IMR-90 (cell line): ENCODE data around the gene CRYBB2. TPM values are rescaled to one million over a fixed set of nuclear protein-coding genes. Genes with fewer than 3 reads are reported as not detected.
A peak's percentile ranks its signal among the peaks of the same experiment; 100 is the strongest.

Source experiments
- ATAC-seq: fragments of 200-7000 bp; cut with Tn5 transposase; 2 replicates; pipeline ENCODE4 v1.9.1; 2020; ENCODE audit warnings: low read depth, mild to moderate bottlenecking, moderate library complexity
- BruUV-seq: library from RNA; stranded (reverse); fragments of 400-500 nt; replicated peaks from 2 replicates; lab custom pipeline; 2021; lab: Mats Ljungman, UMichigan
- CTCF ChIA-PET: fragments of 300-600 bp; formaldehyde crosslinking; extraction: SDS; loops from one replicate; lab custom pipeline; 2021; ENCODE audit warnings: antibody characterized with exemption; lab: Yijun Ruan, JAX
- POLR2A ChIA-PET: fragments of 300-600 bp; sonication (Branson Sonifier 250); formaldehyde crosslinking; loops from one replicate; lab custom pipeline; 2022; ENCODE audit warnings: antibody characterized with exemption; ENCODE audit not compliant: unreplicated experiment; lab: Charles Lee
- DNase-seq: peaks from one replicate; pipeline ENCODE4 v3.0.0; 2013
- H2AFZ ChIP-seq: replicated peaks from 2 replicates; pipeline ENCODE3; 2013; ENCODE audit warnings: low read length, mild to moderate bottlenecking; ENCODE audit not compliant: poor library complexity
- H2AK5ac ChIP-seq: 2 replicates; pipeline ENCODE4 v1.6.1; 2013; ENCODE audit warnings: low read depth, low read length, inconsistent platforms
- H2AK9ac ChIP-seq: replicated peaks from 2 replicates; pipeline ENCODE3; 2013; ENCODE audit warnings: mild to moderate bottlenecking, low read depth, low read length, moderate library complexity; ENCODE audit not compliant: poor library complexity
- H2BK120ac ChIP-seq: 2 replicates; pipeline ENCODE4 v1.6.1; 2013; ENCODE audit warnings: low read depth, low read length, inconsistent platforms
- H2BK15ac ChIP-seq: 3 replicates; pipeline ENCODE4 v1.6.1; 2013; ENCODE audit warnings: low read depth, low read length, inconsistent platforms
- H2BK20ac ChIP-seq: 2 replicates; pipeline ENCODE4 v1.6.1; 2013; ENCODE audit warnings: low read depth, mild to moderate bottlenecking, inconsistent platforms, low read length, moderate library complexity
- H2BK5ac ChIP-seq: 2 replicates; pipeline ENCODE4 v1.6.1; 2013; ENCODE audit warnings: mild to moderate bottlenecking, low read depth, low read length, inconsistent platforms; ENCODE audit not compliant: poor library complexity, severe bottlenecking
- H3K14ac ChIP-seq: replicated peaks from 2 replicates; pipeline ENCODE4 v1.6.1; 2013; ENCODE audit warnings: low read depth, low read length, inconsistent platforms
- H3K18ac ChIP-seq: 2 replicates; pipeline ENCODE4 v1.6.1; 2013; ENCODE audit warnings: low read depth, low read length, control low read depth
- H3K23ac ChIP-seq: 2 replicates; pipeline ENCODE4 v1.6.1; 2013; ENCODE audit warnings: low read depth, low read length, inconsistent platforms
- H3K27ac ChIP-seq: 2 replicates; pipeline ENCODE4 v1.5.1; 2013; ENCODE audit warnings: mild to moderate bottlenecking, control low read depth, low read length; ENCODE audit not compliant: insufficient read depth
- H3K27me3 ChIP-seq: 2 replicates; pipeline ENCODE4 v1.6.1; 2013; ENCODE audit warnings: low read length; ENCODE audit not compliant: control insufficient read depth, insufficient read depth
- H3K36me3 ChIP-seq: 2 replicates; pipeline ENCODE4 v1.6.1; 2013; ENCODE audit warnings: low read length, mixed read lengths; ENCODE audit not compliant: control insufficient read depth, insufficient read depth
- H3K4ac ChIP-seq: 2 replicates; pipeline ENCODE4 v1.6.1; 2013; ENCODE audit warnings: low read depth, low read length, inconsistent platforms
- H3K4me1 ChIP-seq: 2 replicates; pipeline ENCODE4 v1.6.1; 2013; ENCODE audit warnings: low read length, mixed read lengths; ENCODE audit not compliant: control insufficient read depth, insufficient read depth
- H3K4me2 ChIP-seq: 2 replicates; pipeline ENCODE4 v1.6.1; 2013; ENCODE audit warnings: low read depth, mild to moderate bottlenecking, control low read depth, low read length, moderate library complexity
- H3K4me3 ChIP-seq: 2 replicates; pipeline ENCODE4 v1.5.1; 2013; ENCODE audit warnings: low read depth, mild to moderate bottlenecking, control low read depth, low read length, moderate library complexity; ENCODE audit not compliant: insufficient read depth
- H3K56ac ChIP-seq: 2 replicates; pipeline ENCODE4 v1.6.1; 2013; ENCODE audit warnings: low read length, inconsistent platforms; ENCODE audit not compliant: insufficient read depth; ENCODE audit errors: extremely low read depth
- H3K79me1 ChIP-seq, 2 experiments: 2 replicates each; pipeline ENCODE4 v1.6.1; 2013; ENCODE audit warnings: low read length in 2 of 2, inconsistent platforms in 1 of 2, low read depth in 1 of 2
- H3K9ac ChIP-seq: 2 replicates; pipeline ENCODE4 v1.6.1; 2013; ENCODE audit warnings: low read depth, low read length, control low read depth
- H3K9me1 ChIP-seq: 2 replicates; pipeline ENCODE4 v1.6.1; 2013; ENCODE audit warnings: low read length, inconsistent platforms; ENCODE audit not compliant: insufficient read depth
- H3K9me3 ChIP-seq: 2 replicates; pipeline ENCODE4 v1.6.1; 2013; ENCODE audit warnings: low read length; ENCODE audit not compliant: control insufficient read depth, insufficient read depth
- H4K20me1 ChIP-seq: 2 replicates; pipeline ENCODE4 v1.6.1; 2013; ENCODE audit warnings: low read length, inconsistent platforms; ENCODE audit not compliant: insufficient read depth
- H4K5ac ChIP-seq: 2 replicates; pipeline ENCODE4 v1.6.1; 2013; ENCODE audit warnings: mild to moderate bottlenecking, low read depth, low read length, control low read depth
- H4K8ac ChIP-seq, 2 experiments: 2 replicates each; pipeline ENCODE4 v1.6.1; 2013; ENCODE audit warnings: low read depth in 2 of 2, low read length in 2 of 2, control low read depth in 1 of 2, inconsistent platforms in 1 of 2
- H4K91ac ChIP-seq: 2 replicates; pipeline ENCODE4 v1.6.1; 2013; ENCODE audit warnings: low read depth, low read length, inconsistent platforms; ENCODE audit not compliant: insufficient read depth
- CTCF ChIP-seq: conservative IDR thresholded peaks from 2 replicates; pipeline ENCODE4 v1.5.1; 2012; ENCODE audit warnings: mild to moderate bottlenecking, low read depth, low read length, improper control_type of control experiment
- NFE2L2 ChIP-seq: fragments of 150-350 bp; IDR thresholded peaks from 2 replicates; pipeline ENCODE4 v1.6.1; 2016; ENCODE audit warnings: low read depth, mild to moderate bottlenecking, low read length
- WGBS, 2 experiments: methylation state at CpG; one replicate each; pipeline versions ENCODE4 v1.1.5 to v1.1.7; 2013; ENCODE audit warnings: missing lambda C conversion rate in 2 of 2; ENCODE audit not compliant: insufficient read length in 1 of 2; ENCODE audit errors: extremely low coverage in 2 of 2; 5-methylcytosine and 5-hydroxymethylcytosine counted together
- dilution Hi-C: fragments of 300-500 bp; cut with HindIII; formaldehyde crosslinking; loops from one replicate; pipeline ENCODE4 v1.14.3; 2018; ENCODE audit warnings: low sequenced_read_pairs; ENCODE audit not compliant: unreplicated experiment
- in situ Hi-C: fragments of 300-500 bp; cut with MboI; formaldehyde crosslinking; loops from 3 replicates; pipeline ENCODE4 v1.14.3; 2019; ENCODE audit warnings: low sequenced_read_pairs, inconsistent platforms, mixed read lengths
- intact Hi-C: fragments of 100-400 bp; cut with micrococcal nuclease; formaldehyde crosslinking; loops from 2 replicates; pipeline ENCODE4 v1.10.0; 2022
- polyA plus RNA-seq, 3 experiments: library from polyadenylated mRNA; depleted of rRNA; stranded (reverse); fragments of >200 nt; gene quantifications; 2 replicates each; pipeline ENCODE4 v1.2.3, GENCODE V29; 2012; ENCODE audit warnings: low replicate concordance in 1 of 3
- total RNA-seq: library from RNA; depleted of rRNA; stranded (reverse); fragments of >200 nt; gene quantifications from 2 replicates; pipeline ENCODE4 v1.2.3, GENCODE V29; 2012

CRYBB2 gene
- total and polyA plus RNA-seq, 2 of the 4 experiments (the other 2 are of a cell fraction): not detected

GRCh38 chr22:25187469-25187868 is 32.0 kb upstream of the CRYBB2 start:
- Histone ChIP-seq H2AFZ (no peak overlapping the region), H3K4me1 (no peaks in the 10 kb centered on the region), H3K36me3 (no peaks in the 10 kb centered on the region), H3K4ac (no peak overlapping the region), H3K23ac (no peak overlapping the region), H3K79me1 (no peaks in the 10 kb centered on the region), H3K9me3 (no peaks in the 10 kb centered on the region), H4K91ac (no peak overlapping the region), H4K5ac (no peak overlapping the region), H2BK120ac (no peak overlapping the region), H3K27me3 (no peaks in the 10 kb centered on the region), H2AK9ac (no peak overlapping the region), H3K27ac (no peak overlapping the region), H3K18ac (no peak overlapping the region), H3K14ac (no peak overlapping the region), H3K4me3 (no peak overlapping the region), H3K9me1 (no peaks in the 10 kb centered on the region), H3K9ac (no peak overlapping the region), H3K56ac (no peak overlapping the region), H2AK5ac (no peak overlapping the region), H3K4me2 (no peak overlapping the region), H2BK15ac (no peak overlapping the region), H4K8ac (no peak overlapping the region), H4K20me1 (no peaks in the 10 kb centered on the region), H2BK5ac (no peak overlapping the region), H2BK20ac (no peak overlapping the region)
- BruUV-seq: no TSS peak
- intact Hi-C loops: no loop called here
- dilution Hi-C loops: no loop called here
- WGBS, 2 experiments: 40% methylated on average over 1 of the region's 6 CpGs; no CpG with 5 or more reads in 1 of the 2 experiments
- ChIA-PET POLR2A (no interaction called here), CTCF (no interaction called here)
- DNase-seq (no peak), ATAC-seq (no peak)
- TF ChIP-seq CTCF: no peak
- TF ChIP-seq NFE2L2: 0 out of 2 replicates have a peak, but pooled peaks have one; percentile 22
- in situ Hi-C loops: no loop called here
